Uterus (tissue), 4 donors: ENCODE measurements around the gene LIN52. TPM values are rescaled to one million over a fixed set of nuclear protein-coding genes. Genes with fewer than 3 reads are reported as not detected.

Experiments used
- DNase-seq, 2 donors: peaks; one replicate each; pipeline ENCODE4 v3.0.0-alpha.2; 2019 to 2020
- H3K27ac ChIP-seq, 2 donors: fragments of 200-600 bp; sonication (generic); 1 replicate in 1 of 2; 2 replicates in 1 of 2; pipeline ENCODE4 v1.5.1; 2016 to 2018
- H3K27me3 ChIP-seq, 2 donors: fragments of 200-600 bp; sonication (generic); one replicate each; pipeline ENCODE4 v1.5.1; 2018 to 2019; ENCODE audit warnings: control low read depth in 1 of 2
- H3K36me3 ChIP-seq, 2 donors: fragments of 200-600 bp; sonication (generic); one replicate each; pipeline ENCODE4 v1.5.1; 2019; ENCODE audit warnings: control low read depth in 1 of 2
- H3K4me1 ChIP-seq, 2 donors: fragments of 200-600 bp; sonication (generic); one replicate each; pipeline ENCODE4 v1.5.1; 2018 to 2019; ENCODE audit warnings: control low read depth in 1 of 2
- H3K4me3 ChIP-seq, 2 donors: fragments of 200-600 bp; sonication (generic); 1 replicate in 1 of 2; 2 replicates in 1 of 2; pipeline ENCODE4 v1.5.1; 2018 to 2019; ENCODE audit warnings: mild to moderate bottlenecking in 1 of 2
- H3K9me3 ChIP-seq, 2 donors: fragments of 200-600 bp; sonication (generic); one replicate each; pipeline ENCODE4 v1.5.1; 2019; ENCODE audit warnings: control low read depth in 1 of 2
- POLR2A ChIP-seq, 2 donors: fragments of 450-650 bp; IDR thresholded peaks; one replicate each; pipeline ENCODE4 v1.6.1; 2016; ENCODE audit warnings: antibody characterized with exemption in 2 of 2, mild to moderate bottlenecking in 1 of 2, moderate library complexity in 1 of 2
- intact Hi-C: fragments of 100-400 bp; cut with DNase I; formaldehyde crosslinking; loops from one replicate; pipeline ENCODE4 v1.15.1; 2023; ENCODE audit warnings: low total_unique reads
- total RNA-seq, 4 donors: library from RNA; depleted of rRNA in 3 of 4; stranded (reverse); fragments of >200 nt in 3 of 4; gene quantifications; one replicate each; pipeline versions ENCODE4 v1.1.0 to v1.2.4, GENCODE V29; 2014 to 2023
- TF ChIP-seq, protein P1 (sequence below), 4 experiments: fragments of 200-600 bp in 2 of 4; fragments of 450-650 bp in 2 of 4; sonication (generic) in 2 of 4; IDR thresholded peaks; one replicate each; pipeline ENCODE4 v1.5.1; 2016 to 2019; ENCODE audit warnings: antibody characterized with exemption in 4 of 4, mild to moderate bottlenecking in 2 of 4, moderate library complexity in 1 of 4
- donor health status: DM: yes; HTN: yes; CAD: no.

LIN52 gene
- total RNA-seq, 4 donors from 2014 or later, result 4.4 to 12.7 (median 11.7) TPM

DNA sequence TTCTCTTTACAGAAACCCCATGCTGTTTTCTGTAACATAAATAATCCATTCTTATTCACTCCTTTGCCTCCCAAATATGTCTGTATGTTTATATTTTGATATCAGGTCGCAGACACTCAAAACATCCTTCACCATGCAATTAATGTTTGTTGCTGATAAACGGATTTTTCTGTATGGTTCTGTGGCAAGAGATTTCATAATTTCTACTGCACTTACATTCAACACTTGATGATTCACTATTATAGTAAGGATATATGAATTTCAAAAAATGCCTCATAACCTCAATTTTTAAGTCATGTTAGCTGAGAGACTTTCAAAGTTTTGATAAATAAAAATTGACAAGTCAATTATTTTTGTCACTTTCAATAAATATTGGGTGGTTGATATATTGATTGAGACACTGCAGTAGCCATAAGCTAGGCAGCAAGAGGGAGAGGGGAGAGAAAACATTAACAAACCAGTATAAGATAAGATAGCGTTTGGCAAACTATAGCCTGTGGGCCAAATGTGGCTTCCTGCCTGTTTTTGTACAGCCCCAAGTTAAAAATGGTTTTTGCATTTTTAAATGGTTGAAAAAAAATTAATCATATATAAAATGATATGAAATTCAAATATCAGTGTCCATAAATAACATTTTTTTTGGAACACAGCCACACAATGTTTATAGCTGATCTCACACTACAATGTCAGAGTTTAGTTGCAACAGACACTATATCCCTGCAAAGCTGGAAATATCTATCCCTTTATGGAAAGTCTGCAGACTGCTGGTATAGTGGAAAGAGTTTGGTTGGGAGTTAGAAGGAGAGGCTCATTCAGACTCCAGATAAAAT is 18.8 kb upstream of the LIN52 start:
- no peaks in the 10 kb centered on the region for H3K36me3 ChIP-seq

DNA sequence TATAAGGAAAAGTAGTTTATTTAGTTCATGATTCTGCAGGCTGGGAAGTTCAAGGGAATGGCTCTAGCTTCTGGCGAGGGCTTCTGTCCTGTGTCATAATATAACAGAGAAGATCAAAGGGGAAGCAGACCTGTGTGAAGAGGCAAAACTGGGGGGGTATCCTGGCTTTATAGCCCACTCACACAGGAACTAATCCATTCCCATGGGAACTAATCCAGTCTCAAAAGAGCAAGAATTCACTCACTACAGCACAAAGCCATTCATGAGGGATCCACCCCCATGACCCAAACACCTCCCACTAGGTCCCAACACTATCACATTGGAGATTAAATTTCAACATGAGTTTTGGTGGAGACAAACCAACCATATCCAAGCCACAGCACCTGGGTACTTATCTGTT is 7.4 kb upstream of the LIN52 start:
- no peak overlapping the region for H3K27ac ChIP-seq
- no peaks in the 10 kb centered on the region for H3K36me3 ChIP-seq
- no peak for DNase-seq
- TF ChIP-seq POLR2A (IDR thresholded peaks at IDR 0.05), result no peak
- TF ChIP-seq, protein P1, sequence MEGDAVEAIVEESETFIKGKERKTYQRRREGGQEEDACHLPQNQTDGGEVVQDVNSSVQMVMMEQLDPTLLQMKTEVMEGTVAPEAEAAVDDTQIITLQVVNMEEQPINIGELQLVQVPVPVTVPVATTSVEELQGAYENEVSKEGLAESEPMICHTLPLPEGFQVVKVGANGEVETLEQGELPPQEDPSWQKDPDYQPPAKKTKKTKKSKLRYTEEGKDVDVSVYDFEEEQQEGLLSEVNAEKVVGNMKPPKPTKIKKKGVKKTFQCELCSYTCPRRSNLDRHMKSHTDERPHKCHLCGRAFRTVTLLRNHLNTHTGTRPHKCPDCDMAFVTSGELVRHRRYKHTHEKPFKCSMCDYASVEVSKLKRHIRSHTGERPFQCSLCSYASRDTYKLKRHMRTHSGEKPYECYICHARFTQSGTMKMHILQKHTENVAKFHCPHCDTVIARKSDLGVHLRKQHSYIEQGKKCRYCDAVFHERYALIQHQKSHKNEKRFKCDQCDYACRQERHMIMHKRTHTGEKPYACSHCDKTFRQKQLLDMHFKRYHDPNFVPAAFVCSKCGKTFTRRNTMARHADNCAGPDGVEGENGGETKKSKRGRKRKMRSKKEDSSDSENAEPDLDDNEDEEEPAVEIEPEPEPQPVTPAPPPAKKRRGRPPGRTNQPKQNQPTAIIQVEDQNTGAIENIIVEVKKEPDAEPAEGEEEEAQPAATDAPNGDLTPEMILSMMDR (IDR thresholded peaks at IDR 0.05), result no peak
- no peaks in the 10 kb centered on the region for H3K27me3 ChIP-seq
- no peaks in the 10 kb centered on the region for H3K9me3 ChIP-seq
- H3K4me3 ChIP-seq, result no peak overlapping the region
- intact Hi-C loops, result no loop called here
- H3K4me1 ChIP-seq, result no peaks in the 10 kb centered on the region

More for the DNA sequence above, 18.8 kb upstream of the LIN52 start:
- Histone ChIP-seq H3K4me1 (no peaks in the 10 kb centered on the region), H3K9me3 (no peaks in the 10 kb centered on the region), H3K27ac (no peak overlapping the region), H3K27me3 (no peaks in the 10 kb centered on the region), H3K4me3 (no peak overlapping the region)
- TF ChIP-seq POLR2A (IDR thresholded peaks at IDR 0.05), result no peak
- TF ChIP-seq, protein P1 (IDR thresholded peaks at IDR 0.05), result no peak
- no peak for DNase-seq
- intact Hi-C loops, result no loop called here

DNA sequence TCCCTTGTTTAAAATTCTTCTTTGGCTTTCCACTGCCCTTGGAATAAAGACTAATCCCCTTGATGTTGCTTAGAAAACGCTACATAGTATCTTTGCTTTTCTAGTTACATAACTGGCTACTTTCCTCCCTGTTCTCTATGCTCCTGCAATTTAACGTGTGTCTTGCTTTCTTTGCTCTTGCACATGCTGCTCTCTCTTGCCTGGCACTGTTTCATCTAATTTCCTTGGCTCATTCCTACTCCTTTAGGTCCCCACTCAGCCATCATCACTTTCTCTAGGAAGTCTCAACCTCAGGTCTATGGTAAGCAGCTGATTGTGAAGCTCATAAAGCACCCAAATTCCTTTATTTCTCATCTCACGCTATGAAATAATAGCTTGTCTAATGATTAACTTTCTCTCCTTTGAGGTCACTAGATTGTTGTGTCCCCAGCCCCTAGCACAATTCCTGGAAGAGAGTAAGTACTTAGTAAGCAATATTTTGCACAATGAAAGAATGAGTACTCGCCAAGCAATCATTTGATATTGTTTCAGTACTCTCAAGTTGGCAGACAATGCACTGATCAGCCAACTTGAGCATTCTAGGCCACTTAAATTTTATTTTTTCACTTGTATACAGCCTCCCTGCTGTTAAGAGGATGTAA is 3.8 kb upstream of the LIN52 start:
- peak overlapping the region in 1 of 2 donors; percentile 7 for H3K27ac ChIP-seq
- DNase-seq, result no peak
- no peaks in the 10 kb centered on the region for H3K36me3 ChIP-seq
- intact Hi-C loops, result no loop called here
- H3K4me3 ChIP-seq, result no peak overlapping the region
- peaks cover 0 to 5% of the 10 kb centered on the region in 2 donors for H3K4me1 ChIP-seq
- no peaks in the 10 kb centered on the region for H3K27me3 ChIP-seq
- H3K9me3 ChIP-seq, result no peaks in the 10 kb centered on the region
- TF ChIP-seq, protein P1 (IDR thresholded peaks at IDR 0.05), result no peak
- TF ChIP-seq POLR2A (IDR thresholded peaks at IDR 0.05), result no peak

DNA sequence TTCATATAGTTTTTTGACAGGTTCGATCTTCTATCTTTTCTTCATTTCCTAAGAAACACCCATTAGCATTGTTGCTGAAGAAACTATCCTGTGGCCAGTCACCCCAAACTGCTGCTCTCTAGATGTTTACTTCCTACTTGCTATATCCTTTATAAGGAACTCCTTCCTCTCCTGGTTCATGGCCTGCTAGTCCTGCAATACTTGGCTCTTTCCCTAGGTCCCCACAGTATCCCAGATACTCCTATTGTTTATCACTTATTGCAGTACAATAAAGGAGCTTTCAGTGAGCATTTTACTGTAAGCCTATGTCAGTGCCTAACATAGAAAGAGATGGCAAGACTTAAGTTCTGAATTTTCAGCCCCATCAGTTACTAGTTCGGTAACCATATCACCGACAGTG is 3.3 kb upstream of the LIN52 start:
- Histone ChIP-seq H3K27ac (peak overlapping the region in 1 of 2 donors; percentile 7), H3K9me3 (no peaks in the 10 kb centered on the region), H3K27me3 (no peaks in the 10 kb centered on the region), H3K36me3 (no peaks in the 10 kb centered on the region), H3K4me1 (peaks cover 0 to 7% of the 10 kb centered on the region in 2 donors), H3K4me3 (no peak overlapping the region)
- TF ChIP-seq, protein P1 (IDR thresholded peaks at IDR 0.05), result no peak
- no peak for TF ChIP-seq POLR2A (IDR thresholded peaks at IDR 0.05)
- intact Hi-C loops, result no loop called here
- no peak for DNase-seq

DNA sequence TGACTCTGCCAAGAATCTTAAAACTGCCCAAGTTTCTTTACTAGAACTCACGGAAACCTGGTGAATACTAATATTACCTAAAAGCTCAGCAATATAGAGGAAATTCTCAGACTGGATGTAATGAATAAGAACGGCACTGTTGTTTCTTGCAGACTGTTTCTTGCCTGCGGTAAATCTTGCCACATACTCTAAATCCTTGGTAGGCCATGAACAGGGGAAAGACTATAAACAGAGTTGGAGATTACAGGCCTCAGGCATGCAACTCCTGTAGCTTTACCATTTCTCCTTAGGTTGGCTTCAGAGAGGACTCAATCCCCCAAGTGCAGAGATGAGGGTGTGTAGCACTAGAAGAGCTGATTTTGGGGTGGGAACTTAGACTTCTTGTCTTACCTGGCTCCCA is 1.6 kb upstream of the LIN52 start:
- no peak for TF ChIP-seq POLR2A (IDR thresholded peaks at IDR 0.05)
- TF ChIP-seq, protein P1 (IDR thresholded peaks at IDR 0.05), result no peak
- DNase-seq, result no peak
- Histone ChIP-seq H3K36me3 (no peaks in the 10 kb centered on the region), H3K27ac (peak overlapping the region; percentile 74 to 89), H3K4me1 (peaks cover 0 to 7% of the 10 kb centered on the region in 2 donors), H3K9me3 (no peaks in the 10 kb centered on the region), H3K4me3 (peak overlapping the region in 1 of 2 donors; percentile 55), H3K27me3 (no peaks in the 10 kb centered on the region)
- intact Hi-C loops, result no loop called here
